ENCODE results near the gene FGFR2. TPM values are rescaled to one million over a fixed set of nuclear protein-coding genes. Genes with fewer than 3 reads are reported as not detected.

FGFR2 gene
- polyA plus RNA-seq, 1 of the 3 experiments (the other 2 are of a cell fraction): 0.02 TPM

GRCh38 chr10:121457729-121458128 lies 140.5 kb downstream of the FGFR2 start (continued):
- TF ChIP-seq PBX3 (IDR thresholded peaks at IDR 0.05): no peak
- TF ChIP-seq FOXJ3 (CRISPR knock-in tag; IDR thresholded peaks at IDR 0.05): no peak
- no peak for TF ChIP-seq RFX5 (IDR thresholded peaks at IDR 0.05; ENCODE audit: low read length)
- TF ChIP-seq FOXM1 (IDR thresholded peaks at IDR 0.05; ENCODE audit: low read depth): no peak
- TF ChIP-seq YY1 (IDR thresholded peaks at IDR 0.05; ENCODE audit: low read depth): no peak
- no peak for TF ChIP-seq SMC3 (IDR thresholded peaks at IDR 0.05; ENCODE audit: low read depth, low read length)
- TF ChIP-seq ELF1 (IDR thresholded peaks at IDR 0.05): no peak
- no peak for TF ChIP-seq NRF1 (IDR thresholded peaks at IDR 0.05; ENCODE audit: low read depth, low read length)
- TF ChIP-seq FOSL2 (IDR thresholded peaks at IDR 0.05; ENCODE audit: borderline replicate concordance, low read depth): no peak
- no peak for TF ChIP-seq RXRA (IDR thresholded peaks at IDR 0.05; ENCODE audit: borderline replicate concordance, low read depth)
- TF ChIP-seq RAD21 (IDR thresholded peaks at IDR 0.05; ENCODE audit: low read length): no peak

DNA sequence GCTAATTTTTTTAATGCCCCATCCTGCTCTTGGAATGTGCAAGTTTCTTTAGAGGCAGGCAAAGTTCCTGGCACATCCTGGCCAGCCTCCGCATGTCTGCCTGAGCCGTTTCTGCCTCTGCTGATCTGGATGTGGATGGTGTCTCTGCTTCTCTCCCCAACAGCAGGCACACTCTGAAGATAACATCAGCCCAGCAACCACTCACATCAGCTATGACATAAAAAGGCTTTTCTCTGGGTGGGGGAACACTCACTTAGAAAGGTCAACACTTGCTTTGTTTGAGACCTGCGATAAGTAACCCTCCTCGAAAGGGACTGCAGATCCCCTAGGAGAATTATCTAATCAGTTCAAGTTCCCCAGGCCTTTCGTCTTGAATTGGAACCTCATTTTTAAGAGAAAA lies 142.9 kb downstream of the FGFR2 start:
- peak; percentile 62 for DNase-seq
- H3K4me2 ChIP-seq: no peak overlapping the region
- H4K20me1 ChIP-seq (ENCODE audit: insufficient read depth): no peaks in the 10 kb centered on the region
- H3K79me2 ChIP-seq (ENCODE audit: insufficient read depth): no peaks in the 10 kb centered on the region
- H3F3A ChIP-seq (replicated peaks; ENCODE audit: insufficient read depth): no peaks in the 10 kb centered on the region
- TF ChIP-seq FOXJ3 (CRISPR knock-in tag; IDR thresholded peaks at IDR 0.05): peak; percentile 80; the same call in 1 of the 2 replicates
- TF ChIP-seq GATA2 (CRISPR knock-in tag; IDR thresholded peaks at IDR 0.05): peak; percentile 98
- TF ChIP-seq SMC3 (IDR thresholded peaks at IDR 0.05; ENCODE audit: low read depth, low read length): no peak
- TF ChIP-seq RCOR1 (IDR thresholded peaks at IDR 0.05; ENCODE audit: low read length): peak; percentile 57; the same call in 1 of the 2 replicates
- TF ChIP-seq YY1 (IDR thresholded peaks at IDR 0.05; ENCODE audit: low read depth): no peak
- peak in 1 of 2 experiments; percentile 71; a peak in 1 of 4 replicates for TF ChIP-seq EP300 (IDR thresholded peaks at IDR 0.05; ENCODE audit: borderline replicate concordance in 1 of 2, low read depth in 1 of 2, low read length in 1 of 2)
- TF ChIP-seq JUND (IDR thresholded peaks at IDR 0.05): no peak
- no peak for TF ChIP-seq TAF1 (IDR thresholded peaks at IDR 0.05; ENCODE audit: borderline replicate concordance, low read depth, low read length)
- TF ChIP-seq RFX5 (IDR thresholded peaks at IDR 0.05; ENCODE audit: low read length): peak; percentile 60; the same call in 1 of the 2 replicates
- no peak for TF ChIP-seq TCF12 (IDR thresholded peaks at IDR 0.05)
- TF ChIP-seq POLR2AphosphoS5 (IDR thresholded peaks at IDR 0.05; ENCODE audit: low read depth, low read length): no peak
- TF ChIP-seq GABPA (IDR thresholded peaks at IDR 0.05; ENCODE audit: low read depth): no peak
- TF ChIP-seq EZH2phosphoT487 (IDR thresholded peaks at IDR 0.05; ENCODE audit: borderline replicate concordance, low read depth): no peak
- TF ChIP-seq RAD21 (IDR thresholded peaks at IDR 0.05; ENCODE audit: low read length): peak; percentile 37
- TF ChIP-seq CTCF (IDR thresholded peaks at IDR 0.05): no peak
- 21% methylated on average over 5 of the region's 5 CpGs for WGBS (ENCODE audit: low lambda C conversion rate)
- H3K36me3 ChIP-seq (replicated peaks in 1 of 2; ENCODE audit: control insufficient read depth in 1 of 2, insufficient read depth in 2 of 2, low read length in 1 of 2): no peaks in the 10 kb centered on the region
- no peaks in the 10 kb centered on the region for H3K9me3 ChIP-seq
- peak overlapping the region in 1 of 2 experiments; percentile 22; a peak in 1 of 4 replicates for H3K27ac ChIP-seq (ENCODE audit: low read depth in 2 of 2, low read length in 1 of 2)
- no peak overlapping the region for H3K9ac ChIP-seq
- no peaks in the 10 kb centered on the region for H3K9me2 ChIP-seq
- ChIA-PET CTCF (interaction anchor here (0.6 to 1.4 kb wide), 2 partner anchors 154 to 773 kb away, joined by 3 read pairs; no protein-coding TSS in a partner anchor), POLR2A (no interaction called here)
- H3K27me3 ChIP-seq (ENCODE audit: insufficient read depth): no peaks in the 10 kb centered on the region
- H2AFZ ChIP-seq (ENCODE audit: low read depth): no peak overlapping the region
- no peak overlapping the region for H3K4me3 ChIP-seq (ENCODE audit: low read depth in 2 of 2, low read length in 1 of 2)
- peaks cover 0 to 15% of the 10 kb centered on the region in 2 experiments; a peak in 2 of 4 replicates for H3K4me1 ChIP-seq (ENCODE audit: control insufficient read depth in 1 of 2, insufficient read depth in 2 of 2, low read depth in 1 of 2, low read length in 1 of 2)

All from SK-N-SH (cell line).